Nephron progenitor cell (in vitro differentiated cells): ENCODE measurements around the gene CLCA1.

ENCODE experiments used
- DNase-seq: peaks from one replicate; pipeline ENCODE4 v3.0.0; 2021
- H3K27ac Mint-ChIP-seq: 2 replicates; pipeline ENCODE4 v1.8.0; 2021; ENCODE audit warnings: mild to moderate bottlenecking, moderate library complexity, mixed read lengths
- H3K27me3 Mint-ChIP-seq: 2 replicates; pipeline ENCODE4 v1.8.0; 2021; ENCODE audit warnings: mild to moderate bottlenecking, low read depth, mixed read lengths; ENCODE audit not compliant: poor library complexity
- H3K36me3 Mint-ChIP-seq: 2 replicates; pipeline ENCODE4 v1.8.0; 2021; ENCODE audit warnings: low read depth, mixed read lengths
- H3K4me1 Mint-ChIP-seq: 2 replicates; pipeline ENCODE4 v1.8.0; 2021; ENCODE audit warnings: mixed read lengths
- H3K4me3 Mint-ChIP-seq: 2 replicates; pipeline ENCODE4 v1.8.0; 2021; ENCODE audit warnings: mild to moderate bottlenecking, moderate library complexity, mixed read lengths
- H3K9me3 Mint-ChIP-seq: 2 replicates; pipeline ENCODE4 v1.8.0; 2021; ENCODE audit warnings: mild to moderate bottlenecking, moderate library complexity, mixed read lengths
- CTCF ChIP-seq: fragments of 200-600 bp; sonication (generic); IDR thresholded peaks from 2 replicates; pipeline ENCODE4 v1.5.0; 2021; ENCODE audit warnings: antibody characterized with exemption

CLCA1 gene

GRCh38 chr1:86546787-86547221, 78.1 kb downstream of the CLCA1 start, which contains the start of gene CLCA4:
Gene CLCA4, plus strand, starts transcription at chr1:86547078. Its CDS starts 42 bp downstream, at chr1:86547120.
- Mint-ChIP-seq H3K9me3 (peaks cover 11% of the 10 kb centered on the region), H3K4me1 (no peaks in the 10 kb centered on the region), H3K36me3 (no peaks in the 10 kb centered on the region), H3K4me3 (no peak within 1 kb of the TSS), H3K27ac (no peak within 1 kb of the TSS), H3K27me3 (no peaks in the 10 kb centered on the region)
- no peak for DNase-seq
- TF ChIP-seq CTCF = no peak

GRCh38 chr1:86548839-86549238, 80.1 kb downstream of the CLCA1 start:
- Mint-ChIP-seq H3K27ac (no peak overlapping the region), H3K9me3 (peaks cover 12% of the 10 kb centered on the region), H3K4me3 (no peak overlapping the region), H3K4me1 (no peaks in the 10 kb centered on the region), H3K36me3 (no peaks in the 10 kb centered on the region), H3K27me3 (peaks cover under 1% of the 10 kb centered on the region)
- TF ChIP-seq CTCF = no peak
- no peak for DNase-seq
